ENCODE data around the gene HOXC6. TPM values are rescaled to one million over a fixed set of nuclear protein-coding genes. Genes with fewer than 3 reads are reported as not detected.
A peak's percentile ranks its signal among the peaks of the same experiment; 100 is the strongest.

Gene HOXC6
- total RNA-seq, 1 donor from 2014 or later: 0.32 TPM

DNA sequence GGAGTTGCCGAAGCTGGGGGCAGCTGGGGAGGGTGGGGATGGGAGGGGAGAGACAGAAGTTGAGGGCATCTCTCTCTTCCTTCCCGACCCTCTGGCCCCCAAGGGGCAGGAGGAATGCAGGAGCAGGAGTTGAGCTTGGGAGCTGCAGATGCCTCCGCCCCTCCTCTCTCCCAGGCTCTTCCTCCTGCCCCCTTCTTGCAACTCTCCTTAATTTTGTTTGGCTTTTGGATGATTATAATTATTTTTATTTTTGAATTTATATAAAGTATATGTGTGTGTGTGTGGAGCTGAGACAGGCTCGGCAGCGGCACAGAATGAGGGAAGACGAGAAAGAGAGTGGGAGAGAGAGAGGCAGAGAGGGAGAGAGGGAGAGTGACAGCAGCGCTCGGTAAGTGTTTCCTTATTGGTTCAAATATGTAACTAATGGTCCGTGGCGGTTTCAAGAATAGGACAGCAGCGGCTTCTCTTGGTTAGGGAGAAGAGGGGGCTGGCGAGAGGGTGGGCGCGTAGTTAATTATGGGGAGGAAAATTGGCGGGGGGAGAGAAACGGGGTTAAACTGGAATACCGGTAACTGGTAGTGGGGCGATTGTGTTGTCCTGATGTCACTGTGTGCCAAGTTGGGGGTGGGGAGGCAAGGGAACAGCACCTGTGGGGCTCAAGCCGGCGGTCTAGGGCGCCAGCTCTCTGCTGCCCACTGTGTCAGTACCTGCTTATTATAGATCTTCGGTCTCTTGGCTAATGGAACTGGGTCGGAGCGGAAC, 11.0 kb upstream of the HOXC6 start:
- no peak for DNase-seq
- Mint-ChIP-seq H3K4me1 (ENCODE audit: low read depth, unreplicated experiment) (peaks cover 9% of the 10 kb centered on the region), H3K36me3 (ENCODE audit: unreplicated experiment) (no peaks in the 10 kb centered on the region), H3K9me3 (ENCODE audit: unreplicated experiment) (peaks cover 4% of the 10 kb centered on the region), H3K4me3 (ENCODE audit: unreplicated experiment) (peak overlapping the region; percentile 88), H3K27me3 (ENCODE audit: unreplicated experiment) (peaks cover 53% of the 10 kb centered on the region), H3K27ac (ENCODE audit: unreplicated experiment) (no peak overlapping the region)
- TF ChIP-seq, protein P1, sequence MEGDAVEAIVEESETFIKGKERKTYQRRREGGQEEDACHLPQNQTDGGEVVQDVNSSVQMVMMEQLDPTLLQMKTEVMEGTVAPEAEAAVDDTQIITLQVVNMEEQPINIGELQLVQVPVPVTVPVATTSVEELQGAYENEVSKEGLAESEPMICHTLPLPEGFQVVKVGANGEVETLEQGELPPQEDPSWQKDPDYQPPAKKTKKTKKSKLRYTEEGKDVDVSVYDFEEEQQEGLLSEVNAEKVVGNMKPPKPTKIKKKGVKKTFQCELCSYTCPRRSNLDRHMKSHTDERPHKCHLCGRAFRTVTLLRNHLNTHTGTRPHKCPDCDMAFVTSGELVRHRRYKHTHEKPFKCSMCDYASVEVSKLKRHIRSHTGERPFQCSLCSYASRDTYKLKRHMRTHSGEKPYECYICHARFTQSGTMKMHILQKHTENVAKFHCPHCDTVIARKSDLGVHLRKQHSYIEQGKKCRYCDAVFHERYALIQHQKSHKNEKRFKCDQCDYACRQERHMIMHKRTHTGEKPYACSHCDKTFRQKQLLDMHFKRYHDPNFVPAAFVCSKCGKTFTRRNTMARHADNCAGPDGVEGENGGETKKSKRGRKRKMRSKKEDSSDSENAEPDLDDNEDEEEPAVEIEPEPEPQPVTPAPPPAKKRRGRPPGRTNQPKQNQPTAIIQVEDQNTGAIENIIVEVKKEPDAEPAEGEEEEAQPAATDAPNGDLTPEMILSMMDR (IDR thresholded peaks at IDR 0.05; ENCODE audit: partially characterized antibody, unreplicated experiment): no peak

DNA sequence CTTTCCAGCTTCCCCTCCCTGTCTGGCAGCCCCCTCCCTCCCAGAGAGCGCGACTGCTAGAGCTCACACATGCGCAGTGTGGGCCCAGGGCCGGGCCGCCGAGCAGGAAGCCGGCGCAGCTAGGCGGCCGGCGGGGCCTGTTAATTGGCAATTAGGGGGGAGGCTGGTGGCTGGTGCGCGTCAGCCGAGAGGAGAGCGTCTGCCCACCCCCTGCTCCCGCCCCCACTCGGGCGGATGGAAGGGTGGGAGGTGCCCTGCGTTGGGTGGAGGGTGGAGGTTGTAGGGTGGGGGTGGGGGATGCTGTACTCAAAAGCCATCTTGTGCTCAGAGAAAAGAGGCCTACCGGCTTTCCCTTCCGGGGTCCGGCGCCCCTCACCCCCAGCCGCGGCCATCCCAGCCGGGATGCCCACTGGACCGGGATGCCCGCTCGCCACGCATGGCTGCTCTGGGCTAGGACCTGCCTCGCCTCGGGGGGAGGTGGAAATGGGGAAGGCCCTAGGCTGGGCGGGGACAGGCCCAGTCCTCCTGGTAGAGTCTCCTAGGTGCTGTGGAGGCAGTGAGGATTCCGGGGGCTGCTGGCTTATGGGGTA, 10.3 kb upstream of the HOXC6 start:
- DNase-seq: peak; percentile 79
- Mint-ChIP-seq H3K27ac (ENCODE audit: unreplicated experiment) (no peak overlapping the region), H3K9me3 (ENCODE audit: unreplicated experiment) (peaks cover 4% of the 10 kb centered on the region), H3K36me3 (ENCODE audit: unreplicated experiment) (no peaks in the 10 kb centered on the region), H3K4me3 (ENCODE audit: unreplicated experiment) (peak overlapping the region; percentile 88), H3K27me3 (ENCODE audit: unreplicated experiment) (peaks cover 47% of the 10 kb centered on the region), H3K4me1 (ENCODE audit: low read depth, unreplicated experiment) (peaks cover 9% of the 10 kb centered on the region)
- TF ChIP-seq, protein P1 (IDR thresholded peaks at IDR 0.05; ENCODE audit: partially characterized antibody, unreplicated experiment): no peak

DNA sequence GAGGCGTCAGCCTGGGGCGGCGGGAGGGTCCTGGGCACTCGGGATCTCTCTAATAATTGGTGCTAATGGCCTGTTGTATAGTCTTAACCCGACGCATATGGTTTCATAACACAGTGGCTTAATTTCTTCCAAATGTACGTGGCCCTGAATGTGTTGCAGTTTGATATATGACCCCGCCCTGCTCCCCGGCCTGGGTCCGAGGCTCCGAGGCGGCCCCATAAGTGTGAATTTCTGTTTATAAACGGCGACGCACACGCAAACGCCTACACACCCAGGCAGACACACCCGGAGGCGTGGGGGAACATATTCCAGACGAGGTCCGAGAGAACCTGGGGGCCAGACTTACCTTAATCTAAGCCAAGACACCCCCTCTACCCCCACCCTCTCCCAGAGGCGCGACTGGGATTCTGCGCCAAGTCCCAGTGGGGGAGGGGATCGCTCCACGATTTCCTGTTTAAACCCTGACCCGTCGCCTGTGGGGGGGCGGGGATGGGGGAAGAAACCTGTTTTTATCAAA, 9.7 kb upstream of the HOXC6 start:
- DNase-seq: no peak
- Mint-ChIP-seq H3K36me3 (ENCODE audit: unreplicated experiment) (no peaks in the 10 kb centered on the region), H3K27me3 (ENCODE audit: unreplicated experiment) (peaks cover 41% of the 10 kb centered on the region), H3K27ac (ENCODE audit: unreplicated experiment) (no peak overlapping the region), H3K4me1 (ENCODE audit: low read depth, unreplicated experiment) (peaks cover 9% of the 10 kb centered on the region), H3K9me3 (ENCODE audit: unreplicated experiment) (peaks cover 4% of the 10 kb centered on the region), H3K4me3 (ENCODE audit: unreplicated experiment) (peak overlapping the region; percentile 63)
- TF ChIP-seq, protein P1 (IDR thresholded peaks at IDR 0.05; ENCODE audit: partially characterized antibody, unreplicated experiment): no peak

DNA sequence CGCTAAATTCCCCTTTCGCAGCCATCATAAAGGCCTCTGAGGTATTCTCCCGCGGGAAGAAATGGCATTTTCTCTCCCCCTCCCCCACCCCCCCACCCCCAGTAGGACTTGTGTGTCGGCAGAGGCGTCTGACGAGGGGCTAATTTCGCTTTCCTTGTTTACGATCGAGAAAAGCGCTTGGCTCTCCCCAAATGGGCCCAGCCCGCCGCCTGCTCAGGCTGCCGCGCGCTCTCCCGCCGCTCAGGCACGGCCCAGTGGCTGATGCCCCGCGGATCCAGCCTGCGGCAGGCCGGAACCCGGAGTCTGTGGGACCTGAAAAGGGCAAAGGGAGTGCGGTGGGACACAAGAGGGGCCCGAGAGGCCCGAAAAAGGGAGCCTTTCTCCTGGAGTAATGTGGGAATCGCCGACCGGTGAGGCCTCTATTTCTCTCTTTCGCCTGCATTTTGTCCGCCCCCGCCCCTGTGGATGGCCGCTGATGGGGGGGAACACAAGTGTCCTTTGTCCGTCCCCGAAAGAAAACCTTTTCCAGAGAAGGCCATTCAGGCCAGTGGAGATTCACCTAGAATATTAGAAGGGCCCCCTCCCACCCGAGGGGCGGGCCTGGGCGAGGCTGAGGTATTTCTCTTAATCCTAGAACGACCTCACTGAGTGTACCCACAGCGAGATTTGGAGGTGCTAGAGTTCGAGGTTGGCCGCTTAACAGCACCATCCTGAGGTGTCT, 9.0 kb upstream of the HOXC6 start:
- H3K4me1 Mint-ChIP-seq (ENCODE audit: low read depth, unreplicated experiment): peaks cover 9% of the 10 kb centered on the region

More for the DNA sequence above, 9.0 kb upstream of the HOXC6 start:
- no peak overlapping the region for H3K4me3 Mint-ChIP-seq (ENCODE audit: unreplicated experiment)
- H3K27me3 Mint-ChIP-seq (ENCODE audit: unreplicated experiment): peaks cover 40% of the 10 kb centered on the region
- peaks cover 4% of the 10 kb centered on the region for H3K9me3 Mint-ChIP-seq (ENCODE audit: unreplicated experiment)
- TF ChIP-seq, protein P1 (IDR thresholded peaks at IDR 0.05; ENCODE audit: partially characterized antibody, unreplicated experiment): no peak
- H3K27ac Mint-ChIP-seq (ENCODE audit: unreplicated experiment): no peak overlapping the region
- no peak for DNase-seq
- no peaks in the 10 kb centered on the region for H3K36me3 Mint-ChIP-seq (ENCODE audit: unreplicated experiment)
